IMR-90 (cell line): Measurements from ENCODE around the gene DOCK2.

Experiments used
- BHLHE40 ChIP-seq: fragments of 150-350 bp; IDR thresholded peaks from 2 replicates; pipeline ENCODE4 v1.6.1; 2016; ENCODE audit warnings: mild to moderate bottlenecking, low read depth, low read length
- ELK1 ChIP-seq: fragments of 150-350 bp; IDR thresholded peaks from 2 replicates; pipeline ENCODE4 v1.6.1; 2016; ENCODE audit warnings: low read depth, mild to moderate bottlenecking, low read length, moderate library complexity, borderline replicate concordance
- POLR2A ChIP-seq: IDR thresholded peaks from 2 replicates; pipeline ENCODE4 v1.6.1; 2012; ENCODE audit warnings: mild to moderate bottlenecking, low read depth, low read length
- TF ChIP-seq, protein P1 (sequence below): conservative IDR thresholded peaks from 2 replicates; pipeline ENCODE4 v1.5.1; 2012; ENCODE audit warnings: mild to moderate bottlenecking, low read depth, low read length, improper control_type of control experiment

DNA sequence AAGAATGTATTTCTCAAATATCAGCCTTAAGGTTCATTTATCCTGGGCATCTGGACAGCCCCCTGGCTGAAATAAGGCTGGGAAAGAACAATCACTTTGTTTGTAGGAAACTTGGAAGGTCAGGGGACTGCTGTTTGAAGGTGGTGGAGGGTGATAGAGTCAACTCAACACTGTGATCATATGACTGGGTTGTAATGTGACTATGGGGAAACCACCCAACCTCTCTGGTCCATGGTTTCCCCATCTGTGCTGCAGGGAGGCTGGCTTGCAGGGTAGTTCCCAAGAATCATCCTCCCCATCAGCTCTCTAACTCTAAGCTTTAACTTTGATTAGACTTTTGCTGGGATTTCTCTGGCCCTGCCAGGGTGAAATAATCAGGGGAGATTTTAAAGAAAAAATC lies 333.3 kb downstream of the DOCK2 start:
- TF ChIP-seq, protein P1, sequence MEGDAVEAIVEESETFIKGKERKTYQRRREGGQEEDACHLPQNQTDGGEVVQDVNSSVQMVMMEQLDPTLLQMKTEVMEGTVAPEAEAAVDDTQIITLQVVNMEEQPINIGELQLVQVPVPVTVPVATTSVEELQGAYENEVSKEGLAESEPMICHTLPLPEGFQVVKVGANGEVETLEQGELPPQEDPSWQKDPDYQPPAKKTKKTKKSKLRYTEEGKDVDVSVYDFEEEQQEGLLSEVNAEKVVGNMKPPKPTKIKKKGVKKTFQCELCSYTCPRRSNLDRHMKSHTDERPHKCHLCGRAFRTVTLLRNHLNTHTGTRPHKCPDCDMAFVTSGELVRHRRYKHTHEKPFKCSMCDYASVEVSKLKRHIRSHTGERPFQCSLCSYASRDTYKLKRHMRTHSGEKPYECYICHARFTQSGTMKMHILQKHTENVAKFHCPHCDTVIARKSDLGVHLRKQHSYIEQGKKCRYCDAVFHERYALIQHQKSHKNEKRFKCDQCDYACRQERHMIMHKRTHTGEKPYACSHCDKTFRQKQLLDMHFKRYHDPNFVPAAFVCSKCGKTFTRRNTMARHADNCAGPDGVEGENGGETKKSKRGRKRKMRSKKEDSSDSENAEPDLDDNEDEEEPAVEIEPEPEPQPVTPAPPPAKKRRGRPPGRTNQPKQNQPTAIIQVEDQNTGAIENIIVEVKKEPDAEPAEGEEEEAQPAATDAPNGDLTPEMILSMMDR, result no peak
- TF ChIP-seq POLR2A, result no peak
- no peak for TF ChIP-seq ELK1
- no peak for TF ChIP-seq BHLHE40
